Measurements from ENCODE around the gene SGPP2.

The SGPP2 gene

DNA sequence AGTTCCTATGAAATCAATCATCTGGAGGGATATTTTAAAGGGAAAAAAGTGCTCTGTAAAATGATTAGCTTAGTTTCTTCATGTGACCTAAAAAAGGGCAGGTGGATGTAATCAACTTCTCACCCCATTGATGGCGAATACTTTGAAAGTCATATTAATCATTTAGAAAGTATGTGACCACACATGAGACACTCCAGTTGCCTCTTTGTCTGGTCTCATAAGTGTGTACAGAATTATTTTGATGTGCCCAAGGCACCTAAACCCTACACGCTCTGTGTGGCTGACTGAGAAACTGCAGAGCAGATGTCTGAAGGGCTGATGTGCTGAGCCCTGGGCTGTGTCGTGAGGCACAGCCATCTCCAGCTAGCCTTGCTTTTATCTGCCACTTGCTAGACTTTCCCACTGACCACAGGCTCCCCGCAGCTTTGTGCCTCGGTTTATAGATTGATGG is 26.9 kb downstream of the SGPP2 start:
- DNase-seq (ENCODE audit: low read depth, low spot score): no peak
- TF ChIP-seq, protein P1, sequence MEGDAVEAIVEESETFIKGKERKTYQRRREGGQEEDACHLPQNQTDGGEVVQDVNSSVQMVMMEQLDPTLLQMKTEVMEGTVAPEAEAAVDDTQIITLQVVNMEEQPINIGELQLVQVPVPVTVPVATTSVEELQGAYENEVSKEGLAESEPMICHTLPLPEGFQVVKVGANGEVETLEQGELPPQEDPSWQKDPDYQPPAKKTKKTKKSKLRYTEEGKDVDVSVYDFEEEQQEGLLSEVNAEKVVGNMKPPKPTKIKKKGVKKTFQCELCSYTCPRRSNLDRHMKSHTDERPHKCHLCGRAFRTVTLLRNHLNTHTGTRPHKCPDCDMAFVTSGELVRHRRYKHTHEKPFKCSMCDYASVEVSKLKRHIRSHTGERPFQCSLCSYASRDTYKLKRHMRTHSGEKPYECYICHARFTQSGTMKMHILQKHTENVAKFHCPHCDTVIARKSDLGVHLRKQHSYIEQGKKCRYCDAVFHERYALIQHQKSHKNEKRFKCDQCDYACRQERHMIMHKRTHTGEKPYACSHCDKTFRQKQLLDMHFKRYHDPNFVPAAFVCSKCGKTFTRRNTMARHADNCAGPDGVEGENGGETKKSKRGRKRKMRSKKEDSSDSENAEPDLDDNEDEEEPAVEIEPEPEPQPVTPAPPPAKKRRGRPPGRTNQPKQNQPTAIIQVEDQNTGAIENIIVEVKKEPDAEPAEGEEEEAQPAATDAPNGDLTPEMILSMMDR (IDR thresholded peaks at IDR 0.05; ENCODE audit: low read depth, low read length): no peak
- H3K4me3 ChIP-seq (ENCODE audit: low read depth, low read length): no peak overlapping the region
- in situ Hi-C loops (cut with HindIII; ENCODE audit: low sequenced_read_pairs): no loop called here

DNA sequence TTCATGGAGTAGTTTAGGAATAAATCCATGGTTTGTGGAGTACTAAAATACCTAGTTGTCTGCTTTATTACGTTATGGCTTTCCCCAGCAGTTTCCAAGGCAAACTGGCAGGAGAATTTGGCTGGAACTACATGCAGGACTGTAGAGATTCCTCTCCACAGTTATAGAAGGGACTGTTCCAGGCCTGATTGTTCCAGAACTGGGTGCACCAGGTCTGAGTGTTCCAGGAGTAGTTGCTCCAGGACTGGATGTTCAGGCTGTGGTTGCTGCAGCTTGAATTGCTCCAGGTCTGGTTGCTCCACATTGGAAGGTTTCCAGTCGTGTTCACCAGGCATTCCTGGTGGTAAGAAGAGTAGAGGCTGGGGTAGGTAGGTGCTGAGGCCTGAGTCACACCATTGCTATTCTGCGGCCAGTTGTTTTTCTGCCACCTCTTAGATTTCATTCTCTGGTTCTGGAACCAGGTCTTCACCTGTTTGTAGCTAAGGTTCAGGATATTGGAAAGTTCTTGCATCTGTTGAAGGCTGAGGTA is 28.1 kb downstream of the SGPP2 start:
- TF ChIP-seq, protein P1 (IDR thresholded peaks at IDR 0.05; ENCODE audit: low read depth, low read length): no peak
- no peak for DNase-seq (ENCODE audit: low read depth, low spot score)
- in situ Hi-C loops (cut with HindIII; ENCODE audit: low sequenced_read_pairs): no loop called here

GRCh38 chr2:222456479-222457077 is 32.2 kb downstream of the SGPP2 start:
- DNase-seq (ENCODE audit: low read depth, low spot score): no peak
- no peak overlapping the region for H3K4me3 ChIP-seq (ENCODE audit: low read depth, low read length)
- TF ChIP-seq, protein P1 (IDR thresholded peaks at IDR 0.05; ENCODE audit: low read depth, low read length): no peak
- in situ Hi-C loops (cut with HindIII; ENCODE audit: low sequenced_read_pairs): no loop called here

More for the DNA sequence above, 28.1 kb downstream of the SGPP2 start:
- H3K4me3 ChIP-seq (ENCODE audit: low read depth, low read length): no peak overlapping the region

- in situ Hi-C loops (cut with HindIII; ENCODE audit: low sequenced_read_pairs): no loop called here
- H3K4me3 ChIP-seq (ENCODE audit: low read depth, low read length): no peak overlapping the region
- TF ChIP-seq, protein P1 (IDR thresholded peaks at IDR 0.05; ENCODE audit: low read depth, low read length): no peak
- no peak for DNase-seq (ENCODE audit: low read depth, low spot score)
Measured at GRCh38 chr2:222459983-222460382, 35.6 kb downstream of the SGPP2 start.

- in situ Hi-C loops (cut with HindIII; ENCODE audit: low sequenced_read_pairs): no loop called here
- DNase-seq (ENCODE audit: low read depth, low spot score): no peak
Measured at GRCh38 chr2:222465746-222466145, 41.4 kb downstream of the SGPP2 start.

DNA sequence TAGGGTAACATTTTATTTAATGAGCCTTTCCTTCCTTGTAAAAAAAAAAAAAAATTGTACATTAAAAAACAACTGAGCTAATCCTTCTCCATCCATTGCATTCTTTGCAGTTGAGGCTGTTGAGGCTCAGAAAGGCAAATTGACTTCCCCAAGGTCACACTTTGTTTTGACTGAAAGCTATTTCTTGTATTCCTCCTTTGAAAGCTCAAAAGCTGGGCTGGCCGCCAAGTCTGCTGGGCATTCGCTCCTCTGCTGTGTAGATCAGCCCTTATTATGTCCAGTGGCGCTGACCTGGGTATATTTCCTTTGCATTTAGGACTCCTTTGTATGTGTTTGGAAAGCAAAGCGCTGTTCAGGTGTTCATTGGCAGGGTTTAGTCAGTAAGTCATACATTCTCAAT is 44.0 kb downstream of the SGPP2 start:
- in situ Hi-C loops (cut with HindIII; ENCODE audit: low sequenced_read_pairs): no loop called here
- no peak overlapping the region for H3K4me3 ChIP-seq (ENCODE audit: low read depth, low read length)
- TF ChIP-seq, protein P1 (IDR thresholded peaks at IDR 0.05; ENCODE audit: low read depth, low read length): no peak
- peak; percentile 25 for DNase-seq (ENCODE audit: low read depth, low spot score)

More at GRCh38 chr2:222465746-222466145, 41.4 kb downstream of the SGPP2 start:
- TF ChIP-seq, protein P1 (IDR thresholded peaks at IDR 0.05; ENCODE audit: low read depth, low read length): no peak
- H3K4me3 ChIP-seq (ENCODE audit: low read depth, low read length): no peak overlapping the region
